GM08714 (cell line): ENCODE data around the gene GTSF1L.
"Not testable (repeated sequence)": the region's sequence is repeated elsewhere in the genome, so short reads cannot be mapped to it uniquely, and the experiment has no call there.

ENCODE experiments used
- H3K4me3 ChIP-seq: fragments of 200-500 bp; sonication (Bioruptor generic); 2 replicates; pipeline ENCODE4 v1.5.1; 2014; ENCODE audit warnings: mild to moderate bottlenecking, low read length, inconsistent platforms
- ZNF274 ChIP-seq: IDR thresholded peaks from 2 replicates; pipeline ENCODE4 v1.6.1; 2012; ENCODE audit warnings: mild to moderate bottlenecking, low read depth, low read length

The GTSF1L gene

GRCh38 chr20:43726811-43727338 is at the start of gene GTSF1L:
TSS of gene GTSF1L (minus strand) at chr20:43727002. CDS start at chr20:43726694, 308 bp downstream.
- no peak within 1 kb of the TSS for H3K4me3 ChIP-seq
- TF ChIP-seq ZNF274: no peak

- H3K4me3 ChIP-seq: no peak overlapping the region
- TF ChIP-seq ZNF274: no peak
Measured at GRCh38 chr20:43774754-43775153, 48.0 kb upstream of the GTSF1L start.

DNA sequence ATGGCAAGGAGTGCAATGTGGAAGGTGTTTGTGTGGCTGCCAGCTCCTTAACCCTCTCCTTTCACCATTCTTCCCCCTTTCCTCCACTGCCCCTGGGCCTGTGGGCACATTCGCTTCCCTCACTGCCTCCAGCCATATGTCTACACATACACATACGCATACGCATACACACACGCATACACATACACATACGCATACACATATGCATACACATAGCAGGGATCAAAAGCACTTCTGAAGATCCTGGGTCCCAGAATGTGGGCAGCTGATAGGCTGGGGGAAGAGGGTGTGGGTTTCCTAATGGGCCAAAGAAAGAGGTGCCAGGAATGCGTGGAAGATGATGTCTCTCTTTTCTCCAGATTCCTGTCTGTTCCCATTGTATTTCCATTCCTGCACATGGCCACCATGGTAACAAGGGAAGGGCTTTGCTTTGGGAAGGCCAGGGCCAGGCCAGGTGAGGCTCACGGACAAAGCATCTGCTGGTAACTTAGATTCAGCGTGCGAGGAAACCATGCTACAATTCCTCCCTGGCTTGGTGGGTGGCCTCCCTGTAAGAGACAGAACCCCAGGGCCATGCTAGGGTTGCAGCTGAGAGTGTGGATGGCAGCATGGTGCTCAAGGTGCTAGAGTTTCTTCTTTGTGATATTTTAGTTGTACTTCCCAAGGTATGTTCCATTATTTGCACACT is 44.8 kb upstream of the GTSF1L start:
- no peak overlapping the region for H3K4me3 ChIP-seq
- no peak for TF ChIP-seq ZNF274

DNA sequence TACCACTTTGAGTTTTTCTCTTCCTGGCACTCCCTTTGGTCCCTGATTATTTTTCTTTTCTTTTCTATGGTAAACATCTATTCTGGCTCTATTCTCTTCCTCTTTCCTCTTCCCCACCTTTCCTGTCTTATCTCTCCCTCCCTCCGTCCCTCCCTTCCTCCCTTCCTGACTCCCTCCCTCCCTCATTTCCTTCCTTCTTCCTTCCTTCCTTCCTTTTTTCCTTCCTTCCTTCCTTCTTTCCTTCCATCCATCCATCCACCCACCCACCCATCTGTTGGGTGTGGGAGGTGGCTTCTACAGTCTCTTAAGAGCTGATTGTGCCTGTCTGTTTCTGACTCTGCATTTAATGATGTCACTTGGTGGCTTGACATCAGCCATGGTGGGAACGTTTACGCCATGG is 43.5 kb upstream of the GTSF1L start:
- H3K4me3 ChIP-seq: no peak overlapping the region
- TF ChIP-seq ZNF274: no peak

DNA sequence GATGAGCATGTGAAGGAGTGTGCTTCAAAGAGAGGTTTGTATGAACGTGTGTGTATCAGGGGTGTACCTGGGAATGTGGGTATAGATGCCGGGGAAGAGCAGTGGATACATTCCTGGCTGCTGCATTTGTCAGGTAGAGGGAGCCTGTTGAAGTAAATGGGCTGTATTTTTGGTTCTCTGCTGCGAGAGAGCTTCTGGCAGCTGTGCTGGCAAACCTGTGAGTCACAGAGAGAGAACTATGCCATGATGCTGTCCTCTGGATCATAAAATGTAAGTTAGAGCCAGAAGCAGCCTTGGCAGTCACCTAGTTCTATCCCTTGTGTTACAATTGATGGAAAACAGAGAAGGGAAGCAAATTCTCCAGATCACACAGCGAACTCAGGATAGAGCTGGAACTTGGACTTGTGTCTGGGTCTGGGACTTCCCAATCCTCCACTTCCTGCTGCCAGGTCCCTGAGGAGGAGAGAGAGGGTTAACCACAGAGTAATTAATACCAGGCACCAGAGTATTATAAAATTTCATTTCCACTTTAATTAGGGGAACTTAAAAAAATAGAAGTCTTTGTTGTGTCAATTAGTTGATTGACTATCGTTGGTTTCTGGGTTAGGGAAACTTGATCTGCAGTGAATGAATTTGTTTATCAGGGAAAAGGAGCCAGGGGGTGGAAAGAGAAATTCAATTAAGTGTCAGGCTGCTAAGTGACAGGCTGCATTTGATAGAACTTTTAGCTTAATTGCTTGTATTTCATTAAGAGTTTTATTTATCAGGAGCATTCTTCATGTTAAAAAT is 41.1 kb upstream of the GTSF1L start:
- no peak for TF ChIP-seq ZNF274
- H3K4me3 ChIP-seq: no peak overlapping the region

GRCh38 chr20:43766917-43767316 is 40.1 kb upstream of the GTSF1L start:
- no peak for TF ChIP-seq ZNF274
- no peak overlapping the region for H3K4me3 ChIP-seq

DNA sequence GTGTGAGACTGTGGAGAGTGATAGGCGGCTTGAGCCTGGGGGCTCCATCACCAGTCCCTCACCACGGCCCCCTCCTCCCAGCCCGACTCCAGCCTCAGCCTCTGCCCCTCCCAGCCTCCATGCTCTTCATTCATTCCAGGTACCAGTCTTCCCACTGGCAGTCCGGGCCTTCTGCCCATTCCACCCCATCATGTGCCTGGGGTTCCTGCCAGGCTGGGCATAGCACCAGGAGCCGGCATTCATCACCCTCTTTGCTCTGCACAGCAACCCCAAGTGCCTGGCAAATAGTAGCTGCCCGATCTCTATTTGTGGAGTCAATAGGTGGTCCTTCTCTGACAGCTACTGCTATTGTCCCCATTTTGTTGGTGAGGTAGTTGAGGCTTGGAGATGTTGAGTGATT is 39.6 kb upstream of the GTSF1L start:
- TF ChIP-seq ZNF274: no peak
- no peak overlapping the region for H3K4me3 ChIP-seq

GRCh38 chr20:43765916-43766315 is 39.1 kb upstream of the GTSF1L start:
- no peak for TF ChIP-seq ZNF274
- H3K4me3 ChIP-seq: no peak overlapping the region

DNA sequence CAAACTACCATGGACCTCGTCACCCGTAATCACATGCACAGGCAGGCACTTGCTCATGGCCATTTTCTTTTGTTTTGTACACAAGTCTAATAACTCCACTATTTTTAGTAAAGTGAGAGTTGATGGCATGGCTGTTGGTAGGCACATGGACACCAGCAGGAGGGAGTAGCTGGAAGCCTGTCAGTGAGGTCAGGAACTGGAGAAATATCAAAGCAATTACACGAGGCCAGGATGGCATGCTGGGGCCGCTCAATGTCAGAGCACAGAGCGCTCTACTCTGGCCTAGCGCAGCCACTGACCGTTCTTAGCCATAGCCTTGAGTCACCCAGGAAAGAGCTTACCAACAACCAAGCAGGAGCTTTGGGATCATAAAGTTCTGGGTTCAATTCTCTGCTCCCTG is 36.1 kb upstream of the GTSF1L start:
- H3K4me3 ChIP-seq: no peak overlapping the region

GRCh38 chr20:43761386-43762340 is 34.9 kb upstream of the GTSF1L start:
- no peak overlapping the region for H3K4me3 ChIP-seq
- no peak for TF ChIP-seq ZNF274

More for the DNA sequence above, 36.1 kb upstream of the GTSF1L start:
- TF ChIP-seq ZNF274: no peak

DNA sequence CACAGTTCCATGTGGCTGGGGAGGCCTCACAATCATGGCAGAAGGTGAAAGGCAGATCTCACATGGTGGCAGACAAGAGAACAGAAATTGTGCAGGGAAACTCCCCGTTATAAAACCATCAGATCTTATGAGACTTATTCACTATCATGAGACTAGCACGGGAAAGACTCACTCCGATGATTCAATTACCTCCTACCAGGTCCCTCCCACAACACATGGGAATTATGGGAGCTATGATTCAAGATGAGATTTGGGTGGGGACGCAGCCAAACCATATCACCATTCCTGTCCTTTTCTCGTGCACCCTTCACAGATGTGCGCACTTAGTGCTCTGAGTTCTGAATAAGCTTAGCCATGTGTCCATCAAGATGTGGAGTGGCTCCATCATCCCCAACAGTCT is 31.1 kb upstream of the GTSF1L start:
- not testable (repeated sequence) for H3K4me3 ChIP-seq

DNA sequence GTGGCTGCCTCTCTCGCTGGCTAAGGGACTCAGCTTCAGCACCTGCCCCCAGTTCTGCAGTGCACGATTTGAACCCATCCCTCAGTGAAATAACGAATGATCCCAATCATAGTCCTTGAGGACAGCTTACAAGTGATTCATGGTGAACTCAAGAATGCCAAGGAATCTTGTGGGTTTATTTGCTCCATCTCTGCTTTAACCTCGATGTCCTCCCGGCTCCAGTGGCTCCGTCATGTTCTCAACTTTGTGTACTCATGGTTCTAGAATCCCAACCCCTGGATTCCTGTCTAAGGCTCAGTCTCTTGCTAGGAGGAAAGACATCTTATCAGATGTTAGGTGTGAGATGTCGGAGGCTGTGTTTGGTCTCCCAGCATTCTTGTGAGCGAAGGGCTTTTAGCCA is 29.0 kb upstream of the GTSF1L start:
- no peak for TF ChIP-seq ZNF274

GRCh38 chr20:43755390-43755789 is 28.6 kb upstream of the GTSF1L start:
- no peak for TF ChIP-seq ZNF274
- H3K4me3 ChIP-seq: no peak overlapping the region

More for the DNA sequence above, 29.0 kb upstream of the GTSF1L start:
- no peak overlapping the region for H3K4me3 ChIP-seq
